GM19328 (cell line): ENCODE measurements around the gene DCAF7.

Experiments
- ATAC-seq: cut with Tn5 transposase; IDR thresholded peaks from one replicate; pipeline ENCODE4 v1.9.1; 2021; ENCODE audit warnings: mild to moderate bottlenecking, moderate library complexity; ENCODE audit not compliant: unreplicated experiment

The DCAF7 gene

GRCh38 chr17:63524051-63524450 lies 26.2 kb upstream of the DCAF7 start:
- ATAC-seq = no peak

GRCh38 chr17:63525190-63525946 lies 24.9 kb upstream of the DCAF7 start:
- ATAC-seq = no peak

GRCh38 chr17:63526861-63527260 lies 23.4 kb upstream of the DCAF7 start:
- ATAC-seq = no peak

- ATAC-seq = no peak
Observed at GRCh38 chr17:63528183-63528582, 22.1 kb upstream of the DCAF7 start.

- no peak for ATAC-seq
Observed at GRCh38 chr17:63529711-63530556, 20.3 kb upstream of the DCAF7 start.

GRCh38 chr17:63530557-63531021 lies 19.7 kb upstream of the DCAF7 start:
- no peak for ATAC-seq

GRCh38 chr17:63531022-63531965 lies 19.0 kb upstream of the DCAF7 start:
- no peak for ATAC-seq

GRCh38 chr17:63533433-63534077 lies 16.7 kb upstream of the DCAF7 start:
- no peak for ATAC-seq

GRCh38 chr17:63534078-63534570 lies 16.2 kb upstream of the DCAF7 start:
- no peak for ATAC-seq

- no peak for ATAC-seq
Observed at GRCh38 chr17:63534816-63535455, 15.3 kb upstream of the DCAF7 start.

- no peak for ATAC-seq
Observed at GRCh38 chr17:63535640-63536039, 14.6 kb upstream of the DCAF7 start.

- no peak for ATAC-seq
Observed at GRCh38 chr17:63537001-63537400, 13.3 kb upstream of the DCAF7 start.

GRCh38 chr17:63537991-63538692 lies 12.1 kb upstream of the DCAF7 start:
- ATAC-seq = no peak

- no peak for ATAC-seq
Observed at GRCh38 chr17:63538693-63539595, 11.3 kb upstream of the DCAF7 start.

GRCh38 chr17:63540590-63540989 lies 9.7 kb upstream of the DCAF7 start:
- ATAC-seq = no peak

GRCh38 chr17:63542218-63542545 lies 8.1 kb upstream of the DCAF7 start:
- no peak for ATAC-seq

- no peak for ATAC-seq
Observed at GRCh38 chr17:63542942-63543821, 7.1 kb upstream of the DCAF7 start.
